ENCODE data around the gene CCDC137. TPM values are rescaled to one million over a fixed set of nuclear protein-coding genes. Genes with fewer than 3 reads are reported as not detected.

The CCDC137 gene
- total RNA-seq, 1 donor: 8.3 TPM

- DNase-seq (ENCODE audit: low read depth in 2 of 3, low spot score in 2 of 3): no peak
Measured at GRCh38 chr17:81648707-81649085, 17.8 kb upstream of the CCDC137 start.

GRCh38 chr17:81650951-81651350, 15.6 kb upstream of the CCDC137 start:
- no peak for DNase-seq (ENCODE audit: low read depth in 2 of 3, low spot score in 2 of 3)

- DNase-seq (ENCODE audit: low read depth in 2 of 3, low spot score in 2 of 3): no peak
Measured at GRCh38 chr17:81651692-81652091, 14.8 kb upstream of the CCDC137 start.

- peak in 2 of 3 donors; percentile 53 to 62 for DNase-seq (ENCODE audit: low read depth in 2 of 3, low spot score in 2 of 3)
Measured at GRCh38 chr17:81652906-81653771, 13.4 kb upstream of the CCDC137 start.

- DNase-seq (ENCODE audit: low read depth in 2 of 3, low spot score in 2 of 3): no peak
Measured at GRCh38 chr17:81655378-81656117, 11.0 kb upstream of the CCDC137 start.

GRCh38 chr17:81656118-81656743, 10.3 kb upstream of the CCDC137 start, which contains the start of gene PDE6G:
Gene PDE6G, minus strand, starts transcription at chr17:81656542. Its CDS starts 3,237 bp downstream, at chr17:81653305.
- peak in 2 of 3 donors; percentile 16 to 19 for DNase-seq (ENCODE audit: low read depth in 2 of 3, low spot score in 2 of 3)

GRCh38 chr17:81656835-81657234, 9.7 kb upstream of the CCDC137 start:
- DNase-seq (ENCODE audit: low read depth in 2 of 3, low spot score in 2 of 3): no peak

- no peak for DNase-seq (ENCODE audit: low read depth in 2 of 3, low spot score in 2 of 3)
Measured at GRCh38 chr17:81659038-81659437, 7.5 kb upstream of the CCDC137 start.

GRCh38 chr17:81660441-81660840, 6.1 kb upstream of the CCDC137 start:
- no peak for DNase-seq (ENCODE audit: low read depth in 2 of 3, low spot score in 2 of 3)

GRCh38 chr17:81662002-81662401, 4.5 kb upstream of the CCDC137 start:
- no peak for DNase-seq (ENCODE audit: low read depth in 2 of 3, low spot score in 2 of 3)

- DNase-seq (ENCODE audit: low read depth in 2 of 3, low spot score in 2 of 3): no peak
Measured at GRCh38 chr17:81664051-81664470, 2.5 kb upstream of the CCDC137 start.

- peak in 2 of 3 donors; percentile 29 to 39 for DNase-seq (ENCODE audit: low read depth in 2 of 3, low spot score in 2 of 3)
Measured at GRCh38 chr17:81665205-81666091, 1.1 kb upstream of the CCDC137 start.

GRCh38 chr17:81666092-81666341, 520 bp upstream of the CCDC137 start:
- peak in 1 of 3 donors; percentile 82 for DNase-seq (ENCODE audit: low read depth in 2 of 3, low spot score in 2 of 3)

- no peak for DNase-seq (ENCODE audit: low read depth in 2 of 3, low spot score in 2 of 3)
Measured at GRCh38 chr17:81667754-81668153, 1.2 kb downstream of the CCDC137 start.

- no peak for DNase-seq (ENCODE audit: low read depth in 2 of 3, low spot score in 2 of 3)
Measured at GRCh38 chr17:81672504-81672903, 6.0 kb downstream of the CCDC137 start.

- no peak for DNase-seq (ENCODE audit: low read depth in 2 of 3, low spot score in 2 of 3)
Measured at GRCh38 chr17:81672954-81673353, 6.4 kb downstream of the CCDC137 start.

- no peak for DNase-seq (ENCODE audit: low read depth in 2 of 3, low spot score in 2 of 3)
Measured at GRCh38 chr17:81673561-81674258, 7.2 kb downstream of the CCDC137 start.

GRCh38 chr17:81675515-81676221, 9.1 kb downstream of the CCDC137 start:
- peak in 2 of 3 donors; percentile 18 to 24 for DNase-seq (ENCODE audit: low read depth in 2 of 3, low spot score in 2 of 3)

- DNase-seq (ENCODE audit: low read depth in 2 of 3, low spot score in 2 of 3): no peak
Measured at GRCh38 chr17:81676906-81677305, 10.4 kb downstream of the CCDC137 start.

All from hematopoietic multipotent progenitor cell (in vitro differentiated cells).